GM21825 (cell line): ENCODE data around the gene PLCZ1.
"Not testable (repeated sequence)": the region's sequence is repeated elsewhere in the genome, so short reads cannot be mapped to it uniquely, and the experiment has no call there.

Source experiments
- ATAC-seq: cut with Tn5 transposase; IDR thresholded peaks from one replicate; pipeline ENCODE4 v1.9.1; 2021; ENCODE audit warnings: mild to moderate bottlenecking, moderate library complexity; ENCODE audit not compliant: unreplicated experiment

The PLCZ1 gene

GRCh38 chr12:18703911-18704310 lies 33.9 kb downstream of the PLCZ1 start:
- no peak for ATAC-seq

DNA sequence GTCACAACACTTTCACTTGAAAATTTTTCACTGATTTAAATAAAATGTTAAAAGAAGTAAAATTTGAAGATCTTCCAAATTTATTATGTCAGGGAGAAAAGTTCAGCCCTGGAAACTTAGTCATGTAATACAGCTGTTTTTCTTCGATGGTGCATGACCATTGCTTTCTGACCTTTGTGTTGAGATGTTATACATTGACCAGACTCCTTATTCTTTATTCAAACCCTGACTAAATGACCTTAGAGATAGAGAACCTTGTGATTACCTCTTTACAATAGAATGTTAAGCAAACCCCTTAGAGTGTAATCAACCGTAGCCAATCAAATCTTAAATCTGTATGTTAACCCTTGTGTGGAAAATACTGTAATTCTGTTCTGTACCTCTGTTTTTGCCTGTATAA lies 34.5 kb downstream of the PLCZ1 start:
- ATAC-seq: no peak

DNA sequence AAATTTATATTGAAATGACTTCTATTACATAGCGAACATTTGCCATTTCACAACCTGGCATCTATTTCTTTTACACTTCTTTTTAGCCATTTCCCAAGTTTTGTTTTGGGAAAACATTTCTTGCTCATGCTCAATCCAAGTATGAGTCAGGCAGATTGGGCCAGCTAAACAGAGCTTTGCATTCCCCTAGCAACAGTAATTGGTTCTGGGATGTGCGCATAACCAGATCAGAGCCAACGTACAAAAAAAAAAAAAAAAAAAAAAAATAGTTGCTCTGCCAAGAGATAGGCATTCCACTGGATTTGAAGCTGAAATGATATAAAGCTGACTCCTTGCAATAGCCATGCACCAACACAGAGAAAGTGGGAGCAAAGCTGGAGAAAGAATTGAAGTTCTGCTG lies 37.5 kb downstream of the PLCZ1 start:
- ATAC-seq: no peak

- no peak for ATAC-seq
Observed at GRCh38 chr12:18696971-18697602, 40.7 kb downstream of the PLCZ1 start.

DNA sequence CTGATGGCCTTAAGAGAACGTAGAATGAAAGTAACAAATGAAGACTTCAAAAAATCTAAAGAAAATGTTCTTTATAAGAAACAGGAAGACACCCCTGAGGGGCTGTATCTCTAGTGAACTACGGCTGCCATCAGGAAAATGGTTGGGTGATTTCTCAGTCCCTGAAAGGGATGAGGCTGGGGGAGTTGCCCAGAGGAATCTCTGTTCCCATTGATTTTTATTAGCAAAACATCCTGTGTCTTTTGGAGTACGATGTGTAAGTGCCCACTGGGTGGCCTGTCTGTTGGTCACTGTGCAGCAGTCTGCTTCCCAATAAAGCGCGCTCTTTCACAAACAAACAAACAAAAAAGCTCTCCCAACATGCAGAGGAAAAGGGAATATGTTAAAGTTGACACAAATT lies 43.8 kb downstream of the PLCZ1 start:
- not testable (repeated sequence) for ATAC-seq

DNA sequence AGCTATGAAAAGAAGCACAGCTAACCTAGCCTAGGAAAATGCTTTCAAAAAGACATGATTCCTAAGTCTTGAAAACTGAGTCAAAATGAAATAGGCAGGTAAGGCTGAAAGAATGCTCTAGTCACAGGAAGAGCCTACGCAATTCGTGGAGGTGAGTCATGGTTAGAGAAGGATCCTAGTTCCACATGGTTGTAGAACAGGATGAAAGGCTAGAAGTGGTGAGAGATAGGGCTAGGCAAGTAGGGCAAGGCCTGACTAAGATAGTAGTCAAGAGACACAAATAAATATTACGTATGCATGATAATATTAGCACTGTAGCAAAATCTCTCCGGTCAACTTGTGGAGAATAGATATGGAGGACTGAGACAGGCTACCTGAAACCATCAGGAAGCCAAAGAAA lies 47.2 kb downstream of the PLCZ1 start:
- no peak for ATAC-seq

DNA sequence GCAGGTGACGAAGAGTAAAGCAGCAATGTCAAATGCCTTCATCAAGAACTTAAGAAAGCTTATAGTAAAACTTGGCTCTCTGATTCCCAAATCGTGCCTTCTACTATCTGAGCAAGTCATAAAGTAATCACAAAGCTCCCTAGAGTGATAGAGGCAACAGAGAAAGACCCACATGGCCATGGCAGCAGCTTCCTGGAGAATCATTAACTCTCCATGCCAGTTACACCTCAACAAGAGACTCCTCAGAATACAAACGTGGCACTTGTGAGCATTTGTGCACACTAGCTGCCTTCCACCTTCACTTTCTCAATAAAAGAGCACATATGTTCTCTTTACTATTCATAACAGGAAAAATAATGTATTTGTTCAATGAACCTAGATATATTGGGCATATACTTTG lies 48.0 kb downstream of the PLCZ1 start:
- no peak for ATAC-seq

DNA sequence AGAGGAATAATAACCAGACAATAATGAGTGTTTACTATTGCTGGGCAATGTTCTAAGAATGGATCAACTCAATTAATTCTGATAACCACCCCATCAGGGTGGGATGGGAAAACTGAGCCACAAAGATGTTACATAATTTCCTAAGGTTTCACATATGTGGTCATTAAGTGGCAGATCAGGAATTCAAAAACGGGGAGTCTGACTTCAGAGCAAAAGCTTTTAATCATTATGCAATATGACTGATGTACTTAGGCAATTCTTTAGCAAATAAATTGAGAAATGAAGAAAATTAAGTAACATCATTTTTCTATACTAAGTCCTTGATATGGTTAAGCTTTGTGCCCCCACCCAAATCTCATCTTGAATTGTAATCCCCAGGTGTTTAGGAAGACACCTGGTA lies 53.4 kb downstream of the PLCZ1 start:
- ATAC-seq: no peak

- ATAC-seq: no peak
Observed at GRCh38 chr12:18683327-18684013, 54.3 kb downstream of the PLCZ1 start.

DNA sequence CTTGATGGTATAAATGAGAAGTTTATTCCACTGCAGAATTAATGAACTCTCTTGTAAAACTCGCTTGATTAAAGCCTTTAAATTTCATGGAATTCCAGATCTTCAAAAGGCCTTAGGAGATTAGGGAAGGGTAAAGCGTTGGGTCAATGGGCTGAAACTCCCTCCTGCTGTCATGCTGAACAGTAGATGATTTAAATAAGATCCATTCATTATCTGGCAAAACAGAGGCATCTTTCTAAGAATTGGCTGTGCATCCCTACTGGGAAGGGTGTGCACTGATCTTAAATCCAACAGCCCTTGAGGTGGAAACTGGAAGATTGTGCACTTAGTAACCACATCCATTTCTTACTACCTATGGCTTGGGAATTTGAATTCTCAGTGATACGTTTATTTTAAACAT lies 56.0 kb downstream of the PLCZ1 start:
- ATAC-seq: no peak

GRCh38 chr12:18676996-18677588 lies 60.7 kb downstream of the PLCZ1 start:
- ATAC-seq: no peak

DNA sequence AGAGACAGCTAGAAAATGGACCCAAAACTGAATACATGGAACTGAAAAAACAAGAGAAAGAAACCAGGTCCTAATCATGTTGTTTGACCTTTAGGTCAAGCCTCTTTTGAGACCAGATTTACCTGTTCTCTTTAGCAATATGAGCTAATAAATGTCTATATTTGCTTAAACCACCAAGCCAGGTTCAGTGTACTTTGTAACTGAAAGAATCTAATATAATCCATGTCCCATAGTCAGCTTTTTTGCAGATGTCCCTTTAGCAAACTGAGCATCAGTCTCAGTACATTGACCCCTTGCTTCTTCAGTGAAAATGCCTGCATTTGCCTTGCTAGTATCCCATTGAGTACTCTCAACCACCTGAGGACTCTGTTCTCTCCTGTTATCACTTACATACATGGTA lies 61.7 kb downstream of the PLCZ1 start:
- no peak for ATAC-seq

DNA sequence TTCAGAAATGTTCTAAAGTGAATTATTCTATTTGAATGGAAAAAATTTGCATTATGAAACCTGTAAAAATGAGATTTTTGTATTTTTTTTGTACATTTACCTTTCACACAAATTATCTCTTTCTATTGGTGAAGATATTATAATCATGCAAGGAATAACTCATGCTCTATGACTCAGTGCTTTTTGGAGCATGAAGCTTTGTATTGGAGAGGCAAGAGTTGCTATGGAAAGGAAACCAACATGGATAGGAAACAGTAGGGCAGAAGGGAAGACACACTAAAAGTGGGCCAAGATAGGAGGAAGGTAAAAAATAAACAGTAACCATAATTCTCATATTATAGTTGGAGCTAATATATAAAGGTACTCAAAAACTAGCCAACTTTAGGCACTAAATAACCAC lies 79.0 kb downstream of the PLCZ1 start:
- ATAC-seq: no peak

DNA sequence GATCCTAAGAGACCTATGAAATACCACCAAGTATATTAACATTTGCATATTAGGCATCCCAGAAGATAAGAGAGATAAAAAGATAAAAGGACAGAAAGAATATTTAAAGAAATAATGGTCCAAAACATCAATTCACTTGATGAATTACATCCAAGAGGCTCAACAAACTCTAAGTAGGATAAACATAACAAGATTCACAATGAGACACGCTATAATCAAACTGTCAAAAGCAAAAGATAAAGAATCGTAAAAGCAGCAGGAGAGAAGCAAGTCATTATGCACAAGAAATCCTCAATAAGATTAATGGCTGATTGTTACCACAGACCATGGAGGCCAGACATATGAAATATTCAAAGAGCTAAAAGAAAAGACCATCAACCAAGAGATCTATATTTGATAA lies 79.6 kb downstream of the PLCZ1 start:
- ATAC-seq: no peak

DNA sequence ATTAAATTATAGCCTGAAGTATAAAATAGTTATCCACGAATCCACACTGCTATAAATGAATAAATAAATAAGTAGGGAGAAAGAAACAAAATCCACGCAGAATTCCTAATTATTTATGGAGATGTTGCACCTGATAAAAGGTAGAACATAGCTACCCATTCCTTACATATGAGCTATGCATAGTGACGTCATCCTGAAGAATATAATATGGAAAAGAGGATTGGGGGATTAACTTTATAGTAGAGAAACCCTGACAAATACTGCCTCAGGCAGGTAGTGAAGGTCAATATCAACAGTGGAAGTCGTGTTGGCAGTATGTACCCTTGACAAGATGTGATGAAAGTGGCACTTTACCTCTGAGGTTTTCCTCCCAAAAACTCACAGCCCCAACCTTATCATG lies 82.5 kb downstream of the PLCZ1 start:
- no peak for ATAC-seq

- ATAC-seq: no peak
Observed at GRCh38 chr12:18653465-18653864, 84.3 kb downstream of the PLCZ1 start.

GRCh38 chr12:18652596-18652995 lies 85.2 kb downstream of the PLCZ1 start:
- no peak for ATAC-seq

DNA sequence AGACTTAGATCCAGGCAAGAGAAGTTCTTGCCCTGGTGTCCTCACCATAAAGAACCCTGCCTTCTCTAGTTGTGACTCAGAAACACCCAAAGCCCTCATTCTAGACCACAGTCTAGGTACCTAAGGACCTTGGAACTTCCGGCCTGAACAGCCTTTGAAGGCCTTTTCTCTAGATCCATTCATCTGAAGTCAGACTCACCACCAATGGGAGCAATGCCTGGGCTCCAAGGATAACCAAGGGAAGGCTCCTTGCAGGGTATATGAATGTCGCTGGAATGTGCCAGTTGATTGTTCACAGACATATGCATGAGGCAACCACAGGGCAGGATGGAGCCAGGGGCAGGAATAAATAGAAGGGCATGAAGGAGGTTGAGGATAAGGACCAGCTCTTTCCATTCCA lies 86.3 kb downstream of the PLCZ1 start:
- ATAC-seq: no peak

DNA sequence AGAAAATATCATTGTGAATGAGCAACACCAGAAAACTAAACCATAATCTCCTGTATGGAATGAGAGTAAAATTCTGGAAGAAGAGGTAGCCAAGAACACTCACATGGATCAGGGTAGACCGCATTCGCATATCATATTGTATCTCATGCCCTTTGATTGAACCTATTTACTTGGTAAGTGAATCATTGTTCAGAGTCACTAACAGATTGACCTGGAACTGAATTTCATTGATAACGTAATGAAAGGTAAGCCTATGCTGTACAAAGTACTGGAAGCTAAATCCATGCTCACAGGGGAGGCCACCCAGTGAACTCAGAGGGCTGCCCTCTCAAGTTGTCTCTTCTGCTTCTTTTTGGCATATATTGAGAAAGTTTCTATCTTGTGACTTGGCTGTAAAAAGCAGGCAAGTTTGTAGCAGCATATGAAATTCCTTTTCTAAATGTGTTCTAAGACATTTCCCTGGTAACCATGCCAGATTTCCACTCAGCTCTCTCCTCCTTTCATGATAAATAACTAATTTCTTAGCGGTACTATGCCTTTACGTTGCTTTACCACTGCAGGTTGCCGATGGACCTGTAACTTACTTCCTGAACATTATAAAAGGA lies 91.4 kb downstream of the PLCZ1 start:
- ATAC-seq: no peak

GRCh38 chr12:18644564-18644963 lies 93.2 kb downstream of the PLCZ1 start:
- ATAC-seq: no peak

- no peak for ATAC-seq
Observed at GRCh38 chr12:18643681-18644080, 94.1 kb downstream of the PLCZ1 start.

DNA sequence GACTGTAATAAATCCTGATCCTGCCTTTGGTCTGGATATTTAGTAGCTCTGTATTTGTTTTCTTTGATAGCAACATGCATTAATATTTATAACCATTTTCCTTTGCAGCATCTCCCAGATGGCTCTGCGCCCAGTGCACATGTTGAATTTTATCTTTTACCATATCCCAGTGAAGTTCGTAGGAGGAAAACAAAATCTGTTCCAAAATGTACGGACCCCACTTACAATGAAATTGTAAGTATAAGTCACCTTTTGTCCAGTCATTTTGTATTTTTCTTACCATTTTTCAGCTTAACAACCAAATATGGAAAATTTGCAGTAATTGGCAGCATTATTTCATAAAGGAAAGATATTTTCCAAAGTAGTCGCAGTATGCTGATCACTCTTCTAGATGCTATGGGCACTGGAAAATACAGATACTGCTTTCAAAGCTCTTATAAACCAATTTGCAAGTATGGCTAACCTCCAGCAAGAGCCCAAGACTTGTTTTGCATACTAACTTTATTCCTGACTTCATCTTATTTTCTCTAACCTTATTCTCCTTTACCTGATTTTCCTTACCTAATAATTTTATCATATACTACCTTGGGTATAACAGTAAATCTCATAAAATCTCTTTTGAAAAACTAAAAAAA lies 97.4 kb downstream of the PLCZ1 start:
- ATAC-seq: no peak
